ENCODE measurements around the gene KRTAP10-4.
"Not testable (repeated sequence)": the region's sequence is repeated elsewhere in the genome, so short reads cannot be mapped to it uniquely, and the experiment has no call there.

The KRTAP10-4 gene

DNA sequence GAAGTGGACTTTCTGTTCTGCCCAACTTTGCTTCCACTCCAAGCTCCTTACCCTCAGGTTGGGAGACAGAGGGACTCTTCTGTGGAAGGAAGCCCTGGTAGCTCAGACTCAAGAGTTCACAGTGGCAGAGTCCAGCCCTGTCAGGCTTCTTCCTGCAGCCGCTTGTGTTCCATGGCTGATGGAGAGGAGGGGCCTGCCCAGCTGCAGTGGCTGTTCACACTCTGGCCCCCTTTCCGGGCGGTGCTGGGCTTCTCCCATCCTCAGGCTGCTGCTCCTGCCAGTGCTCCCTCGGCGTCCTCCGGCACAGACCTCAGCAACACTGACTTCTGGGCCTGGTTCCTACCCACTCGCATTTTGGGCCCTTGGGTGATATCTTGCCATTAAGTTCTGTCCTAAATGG is 37.6 kb upstream of the KRTAP10-4 start:
- DNase-seq: no peak

- no peak for DNase-seq
Observed at GRCh38 chr21:44537930-44538911, 35.3 kb upstream of the KRTAP10-4 start.

DNA sequence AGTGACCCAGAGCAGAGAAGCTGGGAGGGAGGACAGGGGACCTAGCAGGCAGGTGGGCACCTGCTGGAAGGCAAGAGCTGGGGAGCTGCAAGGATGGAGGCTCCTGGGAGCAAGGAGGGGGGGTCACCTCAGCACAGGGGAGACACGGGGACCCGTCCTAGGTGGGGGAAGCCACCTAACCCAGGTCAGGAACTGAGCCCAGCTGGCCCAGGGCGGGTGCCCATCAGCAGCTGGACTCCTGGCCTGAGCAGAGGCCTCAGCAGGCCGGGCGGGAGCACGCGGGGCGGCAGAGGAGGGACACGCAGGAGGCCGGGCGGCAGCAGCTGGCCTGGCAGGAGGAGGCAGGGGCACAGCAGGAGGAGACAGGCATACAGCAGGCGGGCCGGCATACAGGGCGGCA is 34.5 kb upstream of the KRTAP10-4 start:
- no peak for DNase-seq

DNA sequence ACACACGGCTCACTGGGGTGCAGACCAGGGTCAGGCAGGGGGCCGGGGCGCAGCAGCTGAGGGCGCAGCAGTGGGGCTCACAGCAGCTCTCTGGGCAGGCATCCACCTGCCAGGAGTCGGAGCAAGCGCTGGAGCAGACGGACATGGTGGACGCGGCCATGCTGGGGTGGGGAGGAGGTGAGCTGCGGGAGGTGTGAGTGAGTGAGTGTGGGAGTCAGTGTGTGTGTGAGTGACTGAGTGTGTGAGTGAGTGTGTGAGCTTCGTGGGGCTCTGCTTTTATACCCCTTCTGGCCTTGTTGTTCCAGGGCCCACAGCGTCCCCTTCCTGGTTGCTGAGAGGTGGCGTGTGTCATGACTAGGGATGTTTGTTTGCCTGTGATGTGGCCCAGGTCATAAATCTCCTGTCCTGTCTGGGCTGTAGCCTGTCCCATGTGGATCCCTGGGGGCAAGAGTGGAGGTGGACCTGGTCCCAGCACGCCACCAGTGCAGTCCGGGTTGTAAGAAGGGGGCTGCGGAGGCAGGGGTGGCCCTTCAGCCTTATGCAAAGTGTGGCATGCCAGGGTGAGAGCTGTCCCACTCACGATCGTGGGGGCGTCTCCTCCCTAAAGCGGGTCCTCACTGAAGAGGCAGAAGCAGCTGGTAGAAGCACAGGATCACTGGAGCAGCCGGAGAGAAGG is 33.4 kb upstream of the KRTAP10-4 start, which contains the start of gene KRTAP10-1:
KRTAP10-1 (minus strand) TSS at position 205 of the 676 bp plus-strand sequence; CDS start at position 160, 45 bp downstream.
- DNase-seq: no peak

GRCh38 chr21:44540741-44541288 is 32.7 kb upstream of the KRTAP10-4 start:
- DNase-seq: no peak

GRCh38 chr21:44542716-44543115 is 30.8 kb upstream of the KRTAP10-4 start:
- DNase-seq: no peak

- no peak for DNase-seq
Observed at GRCh38 chr21:44544566-44544965, 29.0 kb upstream of the KRTAP10-4 start.

DNA sequence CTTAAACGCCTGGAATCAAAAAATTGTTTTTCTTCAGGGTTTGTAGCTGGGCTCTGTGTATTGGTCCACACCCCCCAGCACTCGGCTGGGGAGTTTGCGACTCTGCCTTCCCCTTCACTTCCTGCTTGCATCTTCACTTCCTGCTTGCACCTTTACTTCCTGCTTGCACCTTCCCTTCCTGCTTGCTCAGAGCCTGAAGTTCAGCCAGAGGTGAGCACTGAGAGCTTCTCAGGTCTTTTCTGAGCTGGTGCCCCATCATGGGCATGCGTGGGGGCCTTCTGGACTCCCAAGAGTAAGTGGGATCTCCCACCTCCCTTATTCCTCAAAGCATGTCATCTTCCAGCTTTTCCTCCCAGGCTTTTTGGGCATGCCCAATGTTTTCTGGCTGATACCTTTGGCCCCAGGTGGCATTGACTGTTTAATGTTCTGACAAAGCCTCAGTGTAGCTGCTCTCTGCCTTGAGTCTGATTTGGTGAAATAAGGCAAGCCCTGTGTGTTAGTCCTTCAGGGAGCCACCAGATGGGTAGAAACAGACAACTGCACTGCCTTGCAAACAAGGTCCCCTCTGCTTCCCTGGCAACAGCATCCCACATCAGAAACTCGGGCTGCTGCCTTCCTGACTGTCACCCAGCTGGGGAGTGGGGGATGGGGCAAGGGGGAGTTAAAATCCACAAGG is 25.7 kb upstream of the KRTAP10-4 start:
- DNase-seq: no peak

DNA sequence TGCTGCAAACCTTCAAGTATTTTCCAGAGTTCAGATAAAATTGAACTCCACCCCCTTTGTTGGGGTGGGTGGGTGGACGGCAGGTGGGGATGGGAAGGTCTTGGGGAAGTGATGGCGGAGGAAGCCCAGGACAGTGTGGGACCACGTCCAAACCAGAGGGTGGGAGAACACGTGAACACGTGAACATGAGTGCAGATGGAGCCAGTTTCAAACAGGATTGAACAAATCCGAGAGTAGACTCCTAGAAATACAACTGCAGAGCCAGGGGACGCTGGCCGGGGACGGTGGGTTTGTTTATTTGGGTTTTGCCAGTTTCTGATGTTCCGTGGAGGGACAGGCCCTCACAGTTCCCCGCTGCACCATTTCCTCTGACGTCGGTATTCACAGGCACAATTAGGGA is 25.1 kb upstream of the KRTAP10-4 start:
- DNase-seq: no peak

DNA sequence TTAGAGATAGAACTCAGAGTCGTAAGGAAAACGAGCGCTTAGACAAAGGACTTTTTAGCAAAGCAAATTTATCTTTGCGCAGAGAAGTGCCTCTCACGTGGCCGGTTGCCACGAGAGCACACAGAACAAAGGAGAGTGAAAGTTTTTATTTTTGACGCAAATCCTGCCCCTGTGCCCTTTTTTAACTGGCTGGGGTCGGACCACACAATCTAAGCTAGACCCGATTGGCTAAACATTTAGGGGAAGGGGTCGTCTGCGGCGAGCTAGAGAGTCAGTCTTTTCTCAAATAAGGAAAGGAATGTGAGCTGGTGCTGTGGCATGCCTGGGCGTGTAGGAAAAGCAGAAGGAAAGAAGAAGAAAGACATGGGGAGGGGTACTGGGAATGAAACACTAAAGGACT is 24.6 kb upstream of the KRTAP10-4 start:
- DNase-seq: no peak

GRCh38 chr21:44549525-44550211 is 23.9 kb upstream of the KRTAP10-4 start:
- DNase-seq: no peak

DNA sequence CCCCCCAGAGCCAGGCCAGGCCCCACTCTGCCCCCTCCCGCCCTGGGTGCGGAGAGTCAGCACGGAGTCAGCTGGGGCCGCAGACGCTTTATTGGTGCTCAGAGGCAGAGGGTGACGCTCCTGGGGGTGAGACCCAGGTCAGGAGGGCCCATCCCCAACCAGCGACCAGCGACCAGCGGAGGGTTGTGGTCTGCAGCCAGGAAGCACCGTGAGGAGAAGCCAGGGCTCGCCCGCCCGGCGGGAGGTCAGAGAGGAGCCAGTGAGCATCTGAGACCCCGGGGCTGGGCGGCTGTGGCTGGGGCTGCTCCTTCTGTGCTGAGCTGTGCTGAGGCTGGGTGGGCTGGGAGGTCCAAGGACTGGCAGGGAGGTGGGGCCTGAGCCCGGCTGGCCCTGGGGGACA is 23.2 kb upstream of the KRTAP10-4 start:
- not testable (repeated sequence) for DNase-seq

GRCh38 chr21:44550807-44551206 is 22.7 kb upstream of the KRTAP10-4 start:
- no peak for DNase-seq

DNA sequence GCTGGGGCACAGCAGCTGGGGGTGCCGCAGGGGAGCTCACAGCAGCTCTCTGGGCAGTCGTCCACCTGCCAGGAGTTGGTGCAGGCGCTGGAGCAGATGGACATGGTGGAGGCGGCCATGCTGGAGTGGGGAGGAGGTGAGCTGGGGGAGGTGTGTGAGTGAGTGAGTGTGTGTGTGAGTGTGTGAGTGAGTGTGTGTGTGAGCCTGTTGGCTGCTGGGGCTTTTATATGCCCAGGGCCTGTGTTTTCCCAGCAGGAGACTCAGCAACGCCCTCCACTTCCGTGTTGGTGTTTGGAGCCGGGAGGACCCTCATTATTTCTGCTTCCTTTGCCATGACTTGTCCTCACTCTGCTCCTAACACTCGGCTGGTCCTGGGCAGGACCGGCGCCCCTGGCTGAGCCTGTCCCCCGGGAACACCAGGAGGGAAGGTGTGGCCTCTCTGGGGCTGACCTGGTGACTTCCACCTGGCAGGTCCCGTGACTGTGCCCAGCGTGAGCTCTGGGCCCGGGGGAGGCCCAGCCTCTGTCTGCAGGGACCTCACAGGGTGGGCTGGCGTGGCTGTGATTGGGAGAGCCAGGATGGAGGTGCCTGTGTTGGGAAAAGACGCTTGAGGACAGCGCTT is 22.1 kb upstream of the KRTAP10-4 start, which contains the start of gene KRTAP10-2:
KRTAP10-2 (minus strand) TSS at position 166 of the 622 bp plus-strand sequence; CDS start at position 119, 47 bp downstream.
- no peak for DNase-seq

- DNase-seq: no peak
Observed at GRCh38 chr21:44552136-44552535, 21.4 kb upstream of the KRTAP10-4 start.

GRCh38 chr21:44552681-44553080 is 20.8 kb upstream of the KRTAP10-4 start:
- DNase-seq: no peak

DNA sequence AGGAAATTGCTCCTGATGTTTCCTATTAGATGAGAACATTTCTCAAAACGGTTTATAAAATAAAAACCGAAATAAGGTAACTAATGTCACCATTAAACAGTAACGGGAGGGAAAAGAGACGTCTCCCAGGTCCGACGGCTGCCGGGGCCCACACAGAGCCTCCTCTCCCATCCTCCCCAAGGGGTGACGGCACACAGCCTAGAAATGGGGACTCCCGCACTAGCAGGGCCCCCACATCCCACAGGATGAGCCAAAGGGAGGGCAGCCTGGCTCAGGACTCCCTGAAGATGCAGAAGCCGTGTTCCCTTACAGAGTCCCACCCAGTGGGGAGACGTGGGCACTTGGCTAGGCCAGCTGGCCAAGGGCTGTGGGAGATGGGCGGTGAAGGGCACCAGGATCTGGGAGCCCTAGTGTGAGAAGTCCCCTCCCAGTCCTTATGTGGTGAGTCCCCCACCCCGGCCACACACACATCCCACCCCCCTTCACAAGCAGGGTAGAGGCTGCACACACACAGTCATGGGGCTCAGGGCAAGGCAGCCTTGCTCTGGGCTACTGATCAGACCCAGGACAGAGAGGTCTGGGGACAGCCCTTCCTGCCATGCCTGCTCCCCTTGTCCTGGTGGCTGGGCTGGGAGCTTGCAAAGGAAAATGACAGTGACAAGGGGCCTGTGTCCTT is 18.2 kb upstream of the KRTAP10-4 start:
- DNase-seq: no peak

GRCh38 chr21:44556879-44557278 is 16.6 kb upstream of the KRTAP10-4 start:
- no peak for DNase-seq

DNA sequence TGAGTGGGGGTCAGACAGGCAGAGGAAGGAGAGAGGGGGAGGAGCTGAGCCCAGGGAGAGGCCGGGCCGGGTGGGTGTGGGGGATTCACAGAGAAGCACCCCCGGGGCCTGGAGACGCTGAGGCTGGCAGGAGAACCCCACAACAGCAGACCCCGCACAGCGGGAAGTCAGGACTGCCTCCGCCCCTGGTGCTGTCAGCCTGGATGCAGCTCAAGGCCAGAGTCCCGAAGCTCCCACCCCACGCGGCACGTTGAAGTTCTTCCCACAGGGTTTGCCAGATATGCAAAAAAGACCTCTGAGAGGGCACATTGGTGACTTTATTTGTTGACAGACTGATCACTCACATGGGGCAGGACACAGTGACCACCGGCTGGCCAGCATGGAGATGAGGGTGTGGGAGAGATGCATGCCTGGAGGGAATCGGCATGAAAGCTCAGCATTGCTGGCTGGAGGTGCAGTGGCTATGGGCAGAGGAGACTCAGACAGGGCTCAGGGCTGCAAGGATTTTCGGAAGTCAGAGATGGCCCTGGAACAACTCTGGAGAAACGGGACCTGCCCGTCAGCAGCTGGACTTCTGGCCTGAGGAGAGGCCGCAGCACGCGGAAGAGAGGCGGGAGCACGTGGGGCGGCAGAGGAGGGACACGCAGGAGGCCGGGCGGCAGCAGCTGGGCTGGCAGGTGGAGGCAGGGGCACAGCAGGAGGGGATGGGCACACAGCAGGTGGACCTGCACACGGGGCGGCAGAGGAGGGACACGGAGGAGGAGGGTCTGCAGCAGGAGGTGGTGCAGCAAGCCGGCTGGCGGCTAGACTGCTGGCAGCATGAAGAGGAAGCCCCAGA is 15.8 kb upstream of the KRTAP10-4 start:
- DNase-seq: no peak

DNA sequence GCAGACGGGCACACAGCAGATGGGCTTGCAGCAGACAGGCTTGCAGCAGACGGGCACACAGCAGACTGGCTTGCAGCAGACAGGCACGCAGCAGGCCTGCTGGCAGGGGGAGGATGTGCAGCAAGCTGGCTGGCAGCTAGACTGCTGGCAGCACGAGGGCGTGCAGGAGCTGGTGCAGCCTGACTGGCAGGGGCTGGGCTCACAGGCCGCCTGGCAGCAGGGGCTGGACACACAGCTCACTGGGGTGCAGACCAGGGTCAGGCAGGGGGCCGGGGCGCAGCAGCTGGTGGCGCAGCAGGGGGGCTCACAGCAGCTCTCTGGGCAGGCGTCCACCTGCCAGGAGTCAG is 15.2 kb upstream of the KRTAP10-4 start:
- not testable (repeated sequence) for DNase-seq

Measured in T-helper 9 cell (primary cell).